DOHH2 (cell line): ENCODE measurements around the gene HELT.
"Not testable (repeated sequence)": the region's sequence is repeated elsewhere in the genome, so short reads cannot be mapped to it uniquely, and the experiment has no call there.

Experiments used
- H3F3A ChIP-seq: fragments of 200-600 bp; sonication (generic), shearing (Covaris generic); 2 replicates; pipeline ENCODE4 v1.6.0; 2016; ENCODE audit warnings: antibody characterized with exemption, mild to moderate bottlenecking; ENCODE audit not compliant: control insufficient read depth, insufficient read depth
- H3K27ac ChIP-seq: fragments of 200-600 bp; sonication (generic); 2 replicates; pipeline ENCODE4 v1.5.1; 2014; ENCODE audit warnings: low read depth, mild to moderate bottlenecking, low read length, moderate library complexity
- H3K27me3 ChIP-seq: fragments of 200-600 bp; sonication (generic); 2 replicates; pipeline ENCODE4 v1.6.1; 2014; ENCODE audit warnings: mild to moderate bottlenecking, low read length, mixed read lengths; ENCODE audit not compliant: control insufficient read depth
- H3K36me3 ChIP-seq: fragments of 200-600 bp; sonication (generic); 2 replicates; pipeline ENCODE4 v1.6.1; 2014; ENCODE audit warnings: mild to moderate bottlenecking, low read length, moderate library complexity, mixed read lengths; ENCODE audit not compliant: control insufficient read depth
- H3K4me1 ChIP-seq: fragments of 200-600 bp; sonication (generic); 2 replicates; pipeline ENCODE4 v1.6.1; 2014; ENCODE audit warnings: mild to moderate bottlenecking, low read length, mixed read lengths; ENCODE audit not compliant: control insufficient read depth
- H3K4me2 ChIP-seq: fragments of 200-600 bp; sonication (generic); 2 replicates; pipeline ENCODE4 v1.6.0; 2014; ENCODE audit warnings: mild to moderate bottlenecking, low read length, moderate library complexity
- H3K4me3 ChIP-seq: fragments of 200-600 bp; sonication (generic); 2 replicates; pipeline ENCODE4 v1.5.1; 2014; ENCODE audit warnings: mild to moderate bottlenecking, low read length, mixed read lengths
- H3K79me2 ChIP-seq: fragments of 200-600 bp; sonication (generic); 2 replicates; pipeline ENCODE4 v1.6.1; 2014; ENCODE audit warnings: mild to moderate bottlenecking, low read length, mixed read lengths; ENCODE audit not compliant: control insufficient read depth
- H3K9me2 ChIP-seq: fragments of 200-600 bp; sonication (generic); replicated peaks from 2 replicates; pipeline ENCODE4 v1.6.1; 2014; ENCODE audit warnings: mild to moderate bottlenecking, low read length, mixed read lengths; ENCODE audit not compliant: control insufficient read depth
- H3K9me3 ChIP-seq: fragments of 200-600 bp; sonication (generic); 2 replicates; pipeline ENCODE4 v1.6.1; 2014; ENCODE audit warnings: antibody characterized with exemption, low read length, mixed read lengths; ENCODE audit not compliant: control insufficient read depth, insufficient read depth
- H4K20me1 ChIP-seq: fragments of 200-600 bp; sonication (generic); 2 replicates; pipeline ENCODE4 v1.6.0; 2014; ENCODE audit warnings: low read depth, mild to moderate bottlenecking, antibody characterized with exemption, low read length, moderate library complexity; ENCODE audit not compliant: control insufficient read depth, insufficient read depth
- EZH2phosphoT487 ChIP-seq: fragments of 200-600 bp; sonication (generic); IDR thresholded peaks from 2 replicates; pipeline ENCODE4 v1.6.1; 2017; ENCODE audit warnings: borderline replicate concordance, mild to moderate bottlenecking, antibody characterized with exemption, low read length, moderate library complexity, mixed read lengths
- TF ChIP-seq, protein P1 (sequence below): fragments of 200-600 bp; sonication (generic); IDR thresholded peaks from one replicate; pipeline ENCODE4 v1.5.1; 2014; ENCODE audit warnings: antibody characterized with exemption, mild to moderate bottlenecking, low read depth, low read length; ENCODE audit not compliant: poor library complexity, severe bottlenecking

The HELT gene

DNA sequence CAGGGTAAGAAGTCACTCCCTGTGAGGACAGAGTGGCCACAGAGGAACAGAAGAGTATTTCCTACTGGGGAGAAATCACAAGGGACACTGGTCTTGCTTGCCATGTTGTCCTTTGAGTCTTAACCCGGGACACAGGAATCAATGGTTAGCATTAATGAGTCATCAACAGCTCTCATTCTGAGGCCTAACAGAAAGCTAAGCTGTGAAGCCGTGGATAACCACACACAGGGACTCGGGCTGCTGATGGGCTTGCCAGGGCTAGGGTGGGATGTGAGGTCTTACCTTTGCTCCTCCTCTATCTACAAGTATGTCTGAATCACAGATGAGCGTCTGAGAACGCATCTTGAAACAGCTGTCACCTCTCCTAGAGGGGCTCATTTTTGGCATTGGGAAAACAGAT, 22.2 kb downstream of the HELT start:
- Histone ChIP-seq H3K4me1 (0 out of 2 replicates have a peak, but pooled peaks cover 3% of the 10 kb centered on the region), H3K4me2 (no peak overlapping the region), H3K79me2 (no peaks in the 10 kb centered on the region), H3K4me3 (no peak overlapping the region), H3K9me2 (no peaks in the 10 kb centered on the region), H3K27ac (no peak overlapping the region), H3K9me3 (no peaks in the 10 kb centered on the region), H3K36me3 (no peaks in the 10 kb centered on the region), H4K20me1 (no peaks in the 10 kb centered on the region), H3K27me3 (peaks cover 4% of the 10 kb centered on the region; the same call in 1 of the 2 replicates), H3F3A (no peaks in the 10 kb centered on the region)
- TF ChIP-seq, protein P1, sequence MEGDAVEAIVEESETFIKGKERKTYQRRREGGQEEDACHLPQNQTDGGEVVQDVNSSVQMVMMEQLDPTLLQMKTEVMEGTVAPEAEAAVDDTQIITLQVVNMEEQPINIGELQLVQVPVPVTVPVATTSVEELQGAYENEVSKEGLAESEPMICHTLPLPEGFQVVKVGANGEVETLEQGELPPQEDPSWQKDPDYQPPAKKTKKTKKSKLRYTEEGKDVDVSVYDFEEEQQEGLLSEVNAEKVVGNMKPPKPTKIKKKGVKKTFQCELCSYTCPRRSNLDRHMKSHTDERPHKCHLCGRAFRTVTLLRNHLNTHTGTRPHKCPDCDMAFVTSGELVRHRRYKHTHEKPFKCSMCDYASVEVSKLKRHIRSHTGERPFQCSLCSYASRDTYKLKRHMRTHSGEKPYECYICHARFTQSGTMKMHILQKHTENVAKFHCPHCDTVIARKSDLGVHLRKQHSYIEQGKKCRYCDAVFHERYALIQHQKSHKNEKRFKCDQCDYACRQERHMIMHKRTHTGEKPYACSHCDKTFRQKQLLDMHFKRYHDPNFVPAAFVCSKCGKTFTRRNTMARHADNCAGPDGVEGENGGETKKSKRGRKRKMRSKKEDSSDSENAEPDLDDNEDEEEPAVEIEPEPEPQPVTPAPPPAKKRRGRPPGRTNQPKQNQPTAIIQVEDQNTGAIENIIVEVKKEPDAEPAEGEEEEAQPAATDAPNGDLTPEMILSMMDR = no peak
- no peak for TF ChIP-seq EZH2phosphoT487

DNA sequence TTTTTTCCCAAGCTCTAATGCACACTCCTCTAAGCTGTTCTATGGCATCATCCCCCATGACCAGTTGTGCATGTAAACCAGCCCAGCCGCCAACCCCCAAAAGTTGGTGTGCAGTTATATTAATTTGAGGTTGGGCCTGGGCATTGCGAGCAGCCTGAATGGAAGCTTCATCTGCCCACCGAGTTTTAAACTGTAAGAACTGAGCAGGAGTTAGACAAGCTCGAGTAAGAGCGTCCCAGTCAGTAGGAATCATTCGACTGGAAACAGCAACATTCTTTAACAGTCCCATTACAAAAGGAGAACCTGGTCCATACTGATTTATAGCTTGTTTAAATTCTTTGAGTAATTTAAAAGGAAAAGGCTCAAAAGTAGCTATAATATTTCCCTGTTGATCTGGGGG, 32.0 kb downstream of the HELT start:
- not testable (repeated sequence) for H3K79me2 ChIP-seq, H4K20me1 ChIP-seq, H3K9me2 ChIP-seq, H3K4me1 ChIP-seq, H3K9me3 ChIP-seq, H3K27me3 ChIP-seq, H3K4me2 ChIP-seq, H3K36me3 ChIP-seq, H3F3A ChIP-seq, H3K27ac ChIP-seq, H3K4me3 ChIP-seq

DNA sequence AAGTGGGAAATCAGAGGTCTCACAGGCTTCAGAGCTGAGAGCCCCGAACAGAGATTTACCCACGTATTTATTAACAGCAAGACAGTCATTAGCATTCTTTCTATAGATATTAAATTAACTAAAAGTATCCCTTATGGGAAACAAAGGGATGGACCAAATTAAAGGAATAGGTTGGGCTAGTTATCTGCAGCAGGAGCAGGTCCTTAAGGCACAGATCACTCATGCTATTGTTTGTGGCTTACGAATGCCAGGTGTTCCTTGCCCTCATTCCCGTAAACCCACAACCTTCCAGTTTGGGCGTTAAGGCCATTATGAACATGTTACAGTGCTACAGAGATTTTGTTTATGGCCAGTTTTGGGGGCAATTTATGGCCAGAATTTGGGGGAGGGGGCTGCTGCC, 33.0 kb downstream of the HELT start:
- not testable (repeated sequence) for H3K4me3 ChIP-seq, H3K27ac ChIP-seq, H3K9me2 ChIP-seq, H3K9me3 ChIP-seq, H3K4me1 ChIP-seq, H4K20me1 ChIP-seq, H3F3A ChIP-seq, H3K36me3 ChIP-seq, H3K27me3 ChIP-seq, H3K4me2 ChIP-seq, H3K79me2 ChIP-seq

DNA sequence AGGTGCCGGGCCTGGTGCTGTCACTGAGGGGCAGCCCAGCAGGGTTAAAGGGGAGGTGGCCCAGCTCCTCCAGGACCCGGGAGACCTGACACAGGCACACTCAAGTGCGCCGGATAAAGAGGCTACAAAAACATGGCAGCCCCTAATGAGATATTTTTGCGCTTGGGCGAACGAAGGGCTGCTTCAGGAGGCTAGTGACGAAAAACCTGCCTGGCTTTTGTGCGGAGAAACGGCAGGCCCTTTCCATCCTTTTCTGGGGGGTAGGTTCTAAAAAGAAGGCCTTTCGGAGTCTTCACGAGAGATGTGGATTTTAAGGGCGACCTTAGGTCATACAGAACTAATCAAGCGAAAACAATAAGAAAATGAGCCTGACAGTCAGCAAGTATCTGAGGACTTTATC, 35.5 kb downstream of the HELT start:
- Histone ChIP-seq H3K4me3 (no peak overlapping the region), H3K4me2 (no peak overlapping the region), H3K36me3 (no peaks in the 10 kb centered on the region), H3K9me2 (no peaks in the 10 kb centered on the region), H3F3A (no peaks in the 10 kb centered on the region), H4K20me1 (no peaks in the 10 kb centered on the region), H3K27ac (no peak overlapping the region), H3K9me3 (no peaks in the 10 kb centered on the region), H3K27me3 (peaks cover 14% of the 10 kb centered on the region), H3K4me1 (no peaks in the 10 kb centered on the region), H3K79me2 (no peaks in the 10 kb centered on the region)
- TF ChIP-seq, protein P1 = no peak
- TF ChIP-seq EZH2phosphoT487 = no peak
